Hepatocyte (in vitro differentiated cells): ENCODE data around the gene EXD2. TPM values are rescaled to one million over a fixed set of nuclear protein-coding genes. Genes with fewer than 3 reads are reported as not detected.

Experiments used
- DNase-seq: peaks from one replicate; pipeline ENCODE4 v3.0.0-alpha.2; 2016; ENCODE audit warnings: low spot score
- H2AFZ ChIP-seq: fragments of 200-600 bp; sonication (generic); 2 replicates; pipeline ENCODE4 v1.6.0; 2016; ENCODE audit warnings: antibody characterized with exemption, mild to moderate bottlenecking
- H3K27ac ChIP-seq: fragments of 200-600 bp; sonication (generic); 2 replicates; pipeline ENCODE4 v1.5.1; 2016; ENCODE audit warnings: mild to moderate bottlenecking
- H3K27me3 ChIP-seq: fragments of 200-600 bp; sonication (generic); 2 replicates; pipeline ENCODE4 v1.6.1; 2016
- H3K36me3 ChIP-seq: fragments of 200-600 bp; sonication (generic); replicated peaks from 2 replicates; pipeline ENCODE4 v1.5.1; 2016; ENCODE audit warnings: low read depth; ENCODE audit not compliant: insufficient read depth
- H3K4me1 ChIP-seq: fragments of 200-600 bp; sonication (generic); 2 replicates; pipeline ENCODE4 v1.5.1; 2016; ENCODE audit warnings: mild to moderate bottlenecking, moderate library complexity; ENCODE audit not compliant: insufficient read depth
- H3K4me2 ChIP-seq: fragments of 200-600 bp; sonication (generic); 2 replicates; pipeline ENCODE4 v1.6.0; 2016
- H3K4me3 ChIP-seq: fragments of 200-600 bp; sonication (generic); 2 replicates; pipeline ENCODE4 v1.5.1; 2016; ENCODE audit warnings: mild to moderate bottlenecking
- H3K79me2 ChIP-seq: fragments of 200-600 bp; sonication (generic); 2 replicates; pipeline ENCODE4 v1.6.0; 2017; ENCODE audit warnings: mild to moderate bottlenecking
- H3K9me2 ChIP-seq: fragments of 200-600 bp; sonication (generic); replicated peaks from 2 replicates; pipeline ENCODE4 v1.6.0; 2017; ENCODE audit warnings: mild to moderate bottlenecking; ENCODE audit not compliant: insufficient read depth
- H3K9me3 ChIP-seq: fragments of 200-600 bp; sonication (generic); 2 replicates; pipeline ENCODE4 v1.5.1; 2016; ENCODE audit warnings: low read depth, mild to moderate bottlenecking
- H4K20me1 ChIP-seq: fragments of 200-600 bp; sonication (generic); 2 replicates; pipeline ENCODE4 v1.6.0; 2016; ENCODE audit warnings: mild to moderate bottlenecking; ENCODE audit not compliant: insufficient read depth, poor library complexity, severe bottlenecking
- CTCF ChIP-seq: fragments of 200-600 bp; sonication (generic); IDR thresholded peaks from 2 replicates; pipeline ENCODE4 v1.5.1; 2016; ENCODE audit warnings: antibody characterized with exemption, mild to moderate bottlenecking; ENCODE audit not compliant: poor library complexity
- EZH2 ChIP-seq: fragments of 200-600 bp; sonication (generic); IDR thresholded peaks from 2 replicates; pipeline ENCODE4 v1.6.1; 2016; ENCODE audit warnings: antibody characterized with exemption, mild to moderate bottlenecking, borderline replicate concordance
- EZH2phosphoT487 ChIP-seq: fragments of 200-600 bp; sonication (generic); IDR thresholded peaks from one replicate; pipeline ENCODE4 v1.6.1; 2018; ENCODE audit warnings: antibody characterized with exemption, mild to moderate bottlenecking, low read depth, moderate library complexity; ENCODE audit not compliant: unreplicated experiment, severe bottlenecking
- WGBS: methylation state at CpG from one replicate; pipeline ENCODE4 v1.1.6; 2016; ENCODE audit warnings: low lambda C conversion rate; ENCODE audit errors: missing lambda C conversion rate; 5-methylcytosine and 5-hydroxymethylcytosine counted together
- polyA plus RNA-seq: library from polyadenylated mRNA; unstranded; fragments of >200 nt; fragmentation: Nextera tagmentation; extraction: Ambion mirVana; gene quantifications from 2 replicates; pipeline ENCODE4 v1.2.1, GENCODE V29; 2016
- total RNA-seq: library from RNA; depleted of rRNA; stranded (reverse); fragments of >200 nt; gene quantifications from 2 replicates; pipeline ENCODE4 v1.2.3, GENCODE V29; 2014

The EXD2 gene
- total and polyA plus RNA-seq, 2 experiments from 2014 or later: 16.2 to 18.1 TPM

DNA sequence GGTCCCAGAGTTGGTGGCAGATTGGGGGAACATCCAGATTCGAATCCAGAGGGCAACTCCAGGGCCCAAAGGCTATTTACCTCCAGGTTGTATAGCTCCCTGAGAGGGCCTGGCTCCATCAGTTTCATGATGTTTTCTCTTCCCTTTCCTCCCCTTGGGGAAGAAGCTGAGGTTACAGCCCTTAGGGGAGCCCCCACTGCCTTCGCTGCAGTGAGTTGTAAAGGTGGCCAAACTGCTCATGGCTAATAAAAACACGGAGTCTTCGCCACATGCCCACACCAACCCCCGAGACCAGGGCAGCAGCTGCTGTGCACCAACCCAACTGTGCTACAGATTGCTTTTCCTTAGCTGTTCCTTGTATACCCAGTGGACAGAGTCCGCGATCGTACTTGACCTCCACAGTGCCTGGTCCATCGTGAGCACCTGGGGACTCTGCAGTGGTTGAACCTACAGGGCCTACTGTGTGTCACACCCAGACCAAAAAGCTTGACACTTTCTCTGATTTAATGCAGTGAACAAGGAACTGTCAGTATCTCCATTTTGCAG is 89.5 kb downstream of the EXD2 start:
- Histone ChIP-seq H3K27me3 (no peaks in the 10 kb centered on the region), H3K9me2 (no peaks in the 10 kb centered on the region), H3K36me3 (no peaks in the 10 kb centered on the region), H3K27ac (no peak overlapping the region), H4K20me1 (no peaks in the 10 kb centered on the region), H3K4me3 (no peak overlapping the region), H2AFZ (no peak overlapping the region), H3K79me2 (no peaks in the 10 kb centered on the region), H3K9me3 (no peaks in the 10 kb centered on the region), H3K4me1 (no peaks in the 10 kb centered on the region), H3K4me2 (no peak overlapping the region)
- 90% methylated on average over 8 of the region's 9 CpGs for WGBS
- no peak for TF ChIP-seq EZH2
- no peak for DNase-seq

DNA sequence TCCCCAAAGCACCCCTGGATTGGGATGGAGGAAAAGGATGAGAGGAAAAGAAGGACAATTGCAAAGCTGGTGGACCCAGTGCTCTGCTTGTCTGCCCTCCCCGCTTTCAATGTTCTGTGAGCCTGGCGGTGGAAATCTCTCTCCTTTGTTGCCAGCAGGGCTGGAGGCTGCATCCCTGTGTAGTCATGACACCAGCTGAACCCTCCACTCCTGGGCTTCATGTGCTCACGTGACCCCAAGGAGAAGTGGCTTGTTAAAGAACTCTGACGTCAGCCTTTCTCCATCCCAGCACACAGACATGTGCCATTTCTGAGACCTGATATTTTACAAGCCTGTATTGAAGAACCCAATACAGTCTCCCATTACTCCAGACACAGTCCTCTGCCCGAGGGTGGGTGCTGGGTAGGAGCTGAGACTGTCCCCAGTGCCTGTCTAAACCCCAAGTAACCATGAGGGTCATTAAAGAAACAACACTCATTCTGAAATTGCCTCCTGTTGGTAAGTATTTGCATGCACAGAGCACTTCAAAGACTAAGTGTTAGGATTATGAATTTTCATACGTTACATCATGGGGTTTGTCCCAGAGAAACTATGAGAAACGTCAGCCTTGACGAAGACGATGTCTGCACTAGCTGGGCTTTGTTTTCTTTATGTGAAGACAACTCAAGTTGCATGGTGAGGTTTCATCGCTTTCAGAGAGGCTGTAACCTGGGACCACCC is 90.3 kb downstream of the EXD2 start:
- H4K20me1 ChIP-seq: no peaks in the 10 kb centered on the region
- DNase-seq: no peak
- H3K36me3 ChIP-seq: no peaks in the 10 kb centered on the region
- H3K27me3 ChIP-seq: no peaks in the 10 kb centered on the region
- no peaks in the 10 kb centered on the region for H3K79me2 ChIP-seq
- no peak overlapping the region for H3K27ac ChIP-seq
- no peak overlapping the region for H2AFZ ChIP-seq
- no peaks in the 10 kb centered on the region for H3K9me2 ChIP-seq
- H3K4me3 ChIP-seq: no peak overlapping the region
- no peak for TF ChIP-seq EZH2phosphoT487
- TF ChIP-seq CTCF: no peak
- TF ChIP-seq EZH2: no peak
- no peaks in the 10 kb centered on the region for H3K4me1 ChIP-seq
- 88% methylated on average over 10 of the region's 10 CpGs for WGBS
- no peaks in the 10 kb centered on the region for H3K9me3 ChIP-seq
- H3K4me2 ChIP-seq: no peak overlapping the region

- Histone ChIP-seq H4K20me1 (no peaks in the 10 kb centered on the region), H3K9me2 (no peaks in the 10 kb centered on the region), H3K27ac (no peak overlapping the region), H3K36me3 (no peaks in the 10 kb centered on the region), H3K79me2 (no peaks in the 10 kb centered on the region), H3K4me3 (no peak overlapping the region), H3K4me1 (no peaks in the 10 kb centered on the region), H2AFZ (no peak overlapping the region), H3K27me3 (no peaks in the 10 kb centered on the region), H3K4me2 (no peak overlapping the region), H3K9me3 (no peaks in the 10 kb centered on the region)
- WGBS: 94% methylated on average over 6 of the region's 6 CpGs
- no peak for TF ChIP-seq EZH2
- no peak for TF ChIP-seq EZH2phosphoT487
- no peak for TF ChIP-seq CTCF
- no peak for DNase-seq
These were observed 91.2 kb downstream of the EXD2 start for GRCh38 chr14:69282448-69282847.

GRCh38 chr14:69284170-69284569 is 92.9 kb downstream of the EXD2 start:
- Histone ChIP-seq H3K9me3 (no peaks in the 10 kb centered on the region), H3K79me2 (no peaks in the 10 kb centered on the region), H3K9me2 (no peaks in the 10 kb centered on the region), H3K27ac (no peak overlapping the region), H4K20me1 (no peaks in the 10 kb centered on the region), H3K4me2 (no peak overlapping the region), H3K4me1 (no peaks in the 10 kb centered on the region), H3K36me3 (no peaks in the 10 kb centered on the region), H3K27me3 (no peaks in the 10 kb centered on the region), H2AFZ (no peak overlapping the region), H3K4me3 (no peak overlapping the region)
- TF ChIP-seq CTCF (no peak), EZH2 (no peak), EZH2phosphoT487 (no peak)
- no peak for DNase-seq
- 86% methylated on average over 9 of the region's 9 CpGs for WGBS
